Keratinocyte (primary cell): ENCODE results near the gene MPV17L2.

Experiments used
- CTCF ChIP-seq, 3 experiments: IDR thresholded peaks in 1 of 3; conservative IDR thresholded peaks in 1 of 3; optimal IDR thresholded peaks in 1 of 3; 2 replicates in 2 of 3; 3 replicates in 1 of 3; pipeline versions ENCODE3 to v1.5.1; 2011; ENCODE audit warnings: low read length in 3 of 3, mild to moderate bottlenecking in 3 of 3, moderate library complexity in 2 of 3, control low read depth in 1 of 3, inconsistent platforms in 1 of 3; ENCODE audit not compliant: insufficient read depth in 2 of 3; ENCODE audit errors: extremely low read depth in 1 of 3
- EZH2 ChIP-seq: IDR thresholded peaks from one replicate; pipeline ENCODE4 v1.6.1; 2012; ENCODE audit warnings: inconsistent platforms, mild to moderate bottlenecking, low read length, moderate library complexity

- TF ChIP-seq CTCF (optimal IDR thresholded peaks at IDR 0.05 in 1 of 3, IDR thresholded peaks at IDR 0.05 in 1 of 3, conservative IDR thresholded peaks at IDR 0.05 in 1 of 3; ENCODE audit: extremely low read depth in 1 of 3, insufficient read depth in 2 of 3, low read length in 3 of 3), result no peak
- no peak for TF ChIP-seq EZH2
Measured at GRCh38 chr19:18245297-18245696, 52.3 kb downstream of the MPV17L2 start.
